ENCODE results near the gene PIGL. TPM values are rescaled to one million over a fixed set of nuclear protein-coding genes. Genes with fewer than 3 reads are reported as not detected.

PIGL gene
- total and polyA plus RNA-seq, 2 donors (not counting 3 experiments of a cell fraction or from before 2014, with no cell fraction given), result 28.6 to 40.8 TPM

- DNase-seq (ENCODE audit: low read depth, low spot score) (no peak), FAIRE-seq (no peak)
- Histone ChIP-seq H3K9me3 (replicated peaks; ENCODE audit: control insufficient read depth, insufficient read depth, low read length) (no peaks in the 10 kb centered on the region), H3K79me2 (ENCODE audit: control insufficient read depth, insufficient read depth, low read length) (no peaks in the 10 kb centered on the region), H3K9ac (replicated peaks; ENCODE audit: extremely low read depth, insufficient read depth, low read length) (no peak overlapping the region), H3K4me1 (ENCODE audit: control insufficient read depth, extremely low read depth, insufficient read depth, low read length) (peaks cover 5% of the 10 kb centered on the region), H3K36me3 (ENCODE audit: control insufficient read depth in 2 of 2, extremely low read depth in 1 of 2, insufficient read depth in 2 of 2, low read length in 2 of 2) (no peaks in the 10 kb centered on the region), H3K27ac (ENCODE audit: insufficient read depth, low read depth, low read length) (no peak overlapping the region), H2AFZ (ENCODE audit: low read depth, low read length) (no peak overlapping the region), H3K4me3 (replicated peaks in 1 of 3; ENCODE audit: insufficient read depth in 1 of 3, low read depth in 1 of 3, low read length in 3 of 3) (no peak overlapping the region), H4K20me1 (replicated peaks; ENCODE audit: control insufficient read depth, extremely low read depth, insufficient read depth, low read length) (no peaks in the 10 kb centered on the region), H3K27me3 (ENCODE audit: control insufficient read depth in 2 of 2, insufficient read depth in 2 of 2, low read length in 2 of 2) (no peaks in the 10 kb centered on the region), H3K4me2 (ENCODE audit: insufficient read depth, low read length) (no peak overlapping the region), H3K9me1 (replicated peaks; ENCODE audit: control insufficient read depth, extremely low read depth, insufficient read depth, low read length) (no peaks in the 10 kb centered on the region)
- CTCF ChIA-PET, result no interaction called here
- TF ChIP-seq POLR2A (IDR thresholded peaks at IDR 0.05; ENCODE audit: low read depth, low read length) (no peak), MYC (IDR thresholded peaks at IDR 0.05; ENCODE audit: low read depth, low read length) (no peak), EZH2 (IDR thresholded peaks at IDR 0.05; ENCODE audit: borderline replicate concordance, low read depth, low read length, severe bottlenecking) (no peak), FOS (IDR thresholded peaks at IDR 0.05; ENCODE audit: borderline replicate concordance, insufficient read depth, low read length) (no peak)
- TF ChIP-seq, protein P1, sequence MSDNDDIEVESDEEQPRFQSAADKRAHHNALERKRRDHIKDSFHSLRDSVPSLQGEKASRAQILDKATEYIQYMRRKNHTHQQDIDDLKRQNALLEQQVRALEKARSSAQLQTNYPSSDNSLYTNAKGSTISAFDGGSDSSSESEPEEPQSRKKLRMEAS (IDR thresholded peaks at IDR 0.05; ENCODE audit: insufficient read depth, insufficient read length), result no peak
- dilution Hi-C loops (cut with MboI; ENCODE audit: extremely low pct_ligation_motif_present, low sequenced_read_pairs), result no loop called here
- POLR2A ChIA-PET, result no interaction called here
- BruUV-seq (replicated peaks), result no TSS peak
- intact Hi-C loops (cut with micrococcal nuclease), result no loop called here
Observed at GRCh38 chr17:16258901-16259300, 41.9 kb downstream of the PIGL start.

- Histone ChIP-seq H3K4me1 (ENCODE audit: control insufficient read depth, extremely low read depth, insufficient read depth, low read length) (peaks cover 5% of the 10 kb centered on the region), H3K9me1 (replicated peaks; ENCODE audit: control insufficient read depth, extremely low read depth, insufficient read depth, low read length) (no peaks in the 10 kb centered on the region), H3K4me3 (replicated peaks in 1 of 3; ENCODE audit: insufficient read depth in 1 of 3, low read depth in 1 of 3, low read length in 3 of 3) (no peak overlapping the region), H4K20me1 (replicated peaks; ENCODE audit: control insufficient read depth, extremely low read depth, insufficient read depth, low read length) (no peaks in the 10 kb centered on the region), H3K27ac (ENCODE audit: insufficient read depth, low read depth, low read length) (no peak overlapping the region), H3K27me3 (ENCODE audit: control insufficient read depth in 2 of 2, insufficient read depth in 2 of 2, low read length in 2 of 2) (no peaks in the 10 kb centered on the region), H3K79me2 (ENCODE audit: control insufficient read depth, insufficient read depth, low read length) (no peaks in the 10 kb centered on the region), H3K36me3 (ENCODE audit: control insufficient read depth in 2 of 2, extremely low read depth in 1 of 2, insufficient read depth in 2 of 2, low read length in 2 of 2) (no peaks in the 10 kb centered on the region), H2AFZ (ENCODE audit: low read depth, low read length) (no peak overlapping the region), H3K9me3 (replicated peaks; ENCODE audit: control insufficient read depth, insufficient read depth, low read length) (no peaks in the 10 kb centered on the region), H3K4me2 (ENCODE audit: insufficient read depth, low read length) (no peak overlapping the region), H3K9ac (replicated peaks; ENCODE audit: extremely low read depth, insufficient read depth, low read length) (no peak overlapping the region)
- BruUV-seq (replicated peaks), result no TSS peak
- intact Hi-C loops (cut with micrococcal nuclease), result no loop called here
- POLR2A ChIA-PET, result no interaction called here
- dilution Hi-C loops (cut with MboI; ENCODE audit: extremely low pct_ligation_motif_present, low sequenced_read_pairs), result no loop called here
- DNase-seq (ENCODE audit: low read depth, low spot score) (no peak), FAIRE-seq (no peak)
- CTCF ChIA-PET, result interaction anchor here (0.8 to 1.6 kb wide), 3 partner anchors 10 to 53 kb away, joined by 3 to 4 read pairs (median 3); no protein-coding TSS in a partner anchor
- TF ChIP-seq MYC (IDR thresholded peaks at IDR 0.05; ENCODE audit: low read depth, low read length) (no peak), POLR2AphosphoS5 (IDR thresholded peaks at IDR 0.05; ENCODE audit: insufficient read depth, low read depth, low read length) (no peak), POLR2A (IDR thresholded peaks at IDR 0.05; ENCODE audit: low read depth, low read length) (no peak), CTCF (IDR thresholded peaks at IDR 0.05; ENCODE audit: extremely low read depth in 1 of 2, insufficient read depth in 1 of 2, low read depth in 1 of 2, low read length in 2 of 2) (no peak), GATA2 (IDR thresholded peaks at IDR 0.05; ENCODE audit: insufficient read depth, insufficient read length, low read depth, low read length) (no peak), FOS (IDR thresholded peaks at IDR 0.05; ENCODE audit: borderline replicate concordance, insufficient read depth, low read length) (no peak), EZH2 (IDR thresholded peaks at IDR 0.05; ENCODE audit: borderline replicate concordance, low read depth, low read length, severe bottlenecking) (no peak), JUN (IDR thresholded peaks at IDR 0.05; ENCODE audit: borderline replicate concordance, insufficient read depth, insufficient read length, low read depth) (no peak)
- TF ChIP-seq, protein P1 (IDR thresholded peaks at IDR 0.05; ENCODE audit: insufficient read depth, insufficient read length), result no peak
Observed at GRCh38 chr17:16259926-16260325, 42.9 kb downstream of the PIGL start.

Data from endothelial cell of umbilical vein (primary cell).